Measurements from ENCODE around the gene HSFX2.
"Not testable (repeated sequence)": the region's sequence is repeated elsewhere in the genome, so short reads cannot be mapped to it uniquely, and the experiment has no call there.

GRCh38 chrX:149590993-149591392 is 4.1 kb downstream of the HSFX2 start:
- TF ChIP-seq, protein P1, sequence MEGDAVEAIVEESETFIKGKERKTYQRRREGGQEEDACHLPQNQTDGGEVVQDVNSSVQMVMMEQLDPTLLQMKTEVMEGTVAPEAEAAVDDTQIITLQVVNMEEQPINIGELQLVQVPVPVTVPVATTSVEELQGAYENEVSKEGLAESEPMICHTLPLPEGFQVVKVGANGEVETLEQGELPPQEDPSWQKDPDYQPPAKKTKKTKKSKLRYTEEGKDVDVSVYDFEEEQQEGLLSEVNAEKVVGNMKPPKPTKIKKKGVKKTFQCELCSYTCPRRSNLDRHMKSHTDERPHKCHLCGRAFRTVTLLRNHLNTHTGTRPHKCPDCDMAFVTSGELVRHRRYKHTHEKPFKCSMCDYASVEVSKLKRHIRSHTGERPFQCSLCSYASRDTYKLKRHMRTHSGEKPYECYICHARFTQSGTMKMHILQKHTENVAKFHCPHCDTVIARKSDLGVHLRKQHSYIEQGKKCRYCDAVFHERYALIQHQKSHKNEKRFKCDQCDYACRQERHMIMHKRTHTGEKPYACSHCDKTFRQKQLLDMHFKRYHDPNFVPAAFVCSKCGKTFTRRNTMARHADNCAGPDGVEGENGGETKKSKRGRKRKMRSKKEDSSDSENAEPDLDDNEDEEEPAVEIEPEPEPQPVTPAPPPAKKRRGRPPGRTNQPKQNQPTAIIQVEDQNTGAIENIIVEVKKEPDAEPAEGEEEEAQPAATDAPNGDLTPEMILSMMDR (IDR thresholded peaks at IDR 0.05) = not testable (repeated sequence)
- not testable (repeated sequence) for TF ChIP-seq POLR2A (IDR thresholded peaks at IDR 0.05)

Data from right lobe of liver (tissue), 4 donors.